Choroid plexus epithelial cell (primary cell): ENCODE data around the gene EML2.
"Not testable (repeated sequence)": the region's sequence is repeated elsewhere in the genome, so short reads cannot be mapped to it uniquely, and the experiment has no call there.

Experiments used
- DNase-seq: peaks from one replicate; pipeline ENCODE4 v3.0.0-alpha.2; 2010; ENCODE audit warnings: low read depth
- H3K4me3 ChIP-seq: 2 replicates; pipeline ENCODE4 v1.5.1; 2011; ENCODE audit warnings: low read depth, mild to moderate bottlenecking, control low read depth, low read length, moderate library complexity
- TF ChIP-seq, protein P1 (sequence below): conservative IDR thresholded peaks from 2 replicates; pipeline ENCODE4 v1.5.1; 2011; ENCODE audit warnings: low read depth, mild to moderate bottlenecking, control low read depth, inconsistent platforms, low read length, moderate library complexity

Gene EML2

DNA sequence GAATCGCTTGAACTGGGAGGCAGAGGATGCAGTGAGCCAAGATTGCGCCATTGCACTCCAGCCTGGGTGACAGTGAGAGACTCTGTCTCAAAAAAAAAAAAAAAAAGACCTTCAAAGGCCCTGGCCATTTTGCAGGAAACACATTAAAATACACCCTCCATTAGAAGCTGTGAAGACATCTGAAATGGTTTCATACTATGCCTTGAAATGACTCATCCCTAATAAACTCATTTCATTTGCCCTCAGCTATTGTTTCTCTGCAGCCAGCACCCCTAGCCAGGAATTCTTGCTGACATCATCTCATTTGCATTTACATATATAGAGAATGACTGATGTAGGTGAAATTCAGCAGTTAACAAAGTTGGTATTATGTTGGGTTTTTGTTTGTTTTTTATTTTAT lies 8.7 kb downstream of the EML2 start:
- DNase-seq, result peak; percentile 83
- no peak overlapping the region for H3K4me3 ChIP-seq
- TF ChIP-seq, protein P1, sequence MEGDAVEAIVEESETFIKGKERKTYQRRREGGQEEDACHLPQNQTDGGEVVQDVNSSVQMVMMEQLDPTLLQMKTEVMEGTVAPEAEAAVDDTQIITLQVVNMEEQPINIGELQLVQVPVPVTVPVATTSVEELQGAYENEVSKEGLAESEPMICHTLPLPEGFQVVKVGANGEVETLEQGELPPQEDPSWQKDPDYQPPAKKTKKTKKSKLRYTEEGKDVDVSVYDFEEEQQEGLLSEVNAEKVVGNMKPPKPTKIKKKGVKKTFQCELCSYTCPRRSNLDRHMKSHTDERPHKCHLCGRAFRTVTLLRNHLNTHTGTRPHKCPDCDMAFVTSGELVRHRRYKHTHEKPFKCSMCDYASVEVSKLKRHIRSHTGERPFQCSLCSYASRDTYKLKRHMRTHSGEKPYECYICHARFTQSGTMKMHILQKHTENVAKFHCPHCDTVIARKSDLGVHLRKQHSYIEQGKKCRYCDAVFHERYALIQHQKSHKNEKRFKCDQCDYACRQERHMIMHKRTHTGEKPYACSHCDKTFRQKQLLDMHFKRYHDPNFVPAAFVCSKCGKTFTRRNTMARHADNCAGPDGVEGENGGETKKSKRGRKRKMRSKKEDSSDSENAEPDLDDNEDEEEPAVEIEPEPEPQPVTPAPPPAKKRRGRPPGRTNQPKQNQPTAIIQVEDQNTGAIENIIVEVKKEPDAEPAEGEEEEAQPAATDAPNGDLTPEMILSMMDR, result no peak

DNA sequence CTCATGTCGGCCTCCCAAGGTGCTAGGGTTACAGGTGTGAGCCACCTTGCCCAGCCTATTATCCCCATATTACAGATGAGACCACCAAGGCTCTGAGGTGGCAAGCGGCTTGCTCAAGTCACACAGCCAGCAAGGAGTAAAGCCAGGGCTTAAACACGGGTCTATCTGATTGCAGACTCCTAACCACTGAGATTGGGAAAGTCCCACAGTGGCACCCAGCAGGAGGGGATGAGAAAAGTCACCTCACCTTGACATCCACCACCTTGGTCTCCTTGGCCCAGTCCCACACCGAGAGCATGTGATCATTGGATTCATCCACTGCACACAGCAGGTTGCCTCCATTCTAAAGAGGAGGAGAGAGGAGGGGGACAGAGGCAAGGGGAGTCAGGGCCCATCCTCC lies 9.5 kb downstream of the EML2 start:
- TF ChIP-seq, protein P1, result no peak
- no peak overlapping the region for H3K4me3 ChIP-seq
- no peak for DNase-seq

DNA sequence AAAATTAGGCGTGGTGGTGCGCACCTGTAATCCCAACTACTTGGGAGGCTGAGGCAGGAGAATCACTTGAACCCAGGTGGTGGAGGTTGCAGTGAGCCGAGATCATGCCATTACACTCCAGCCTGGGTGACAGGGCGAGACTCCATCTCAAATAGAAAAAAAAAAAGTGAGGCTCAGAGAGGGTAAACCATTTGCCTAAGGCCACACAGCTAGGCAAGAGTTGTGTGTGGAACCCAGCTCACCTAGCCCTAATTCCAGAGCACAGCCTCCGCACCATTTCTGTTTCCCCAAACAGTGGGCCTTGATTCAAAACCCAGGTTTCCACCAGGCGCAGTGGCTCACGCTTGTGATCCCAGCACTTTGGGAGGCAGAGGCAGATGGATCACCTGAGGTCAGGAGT lies 11.0 kb downstream of the EML2 start:
- not testable (repeated sequence) for DNase-seq

DNA sequence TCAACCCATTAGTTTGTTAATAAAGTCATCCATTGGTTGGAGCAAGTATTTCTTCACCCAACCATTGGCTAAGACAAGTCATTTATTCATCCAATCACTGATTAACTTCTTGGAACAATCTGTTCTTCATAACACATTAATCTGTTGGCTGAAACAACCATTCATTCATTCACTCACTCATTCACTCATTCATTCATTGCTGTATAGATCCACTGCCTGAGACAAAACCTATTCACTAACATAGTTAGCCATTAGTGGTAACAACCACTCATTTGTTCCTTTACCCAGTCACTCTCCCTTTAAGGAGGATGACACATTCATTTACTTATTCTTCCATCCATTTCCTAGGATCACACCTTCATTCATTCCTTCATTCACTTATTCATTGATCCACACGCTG lies 15.2 kb downstream of the EML2 start:
- no peak overlapping the region for H3K4me3 ChIP-seq
- no peak for DNase-seq
- TF ChIP-seq, protein P1, result no peak

More for the DNA sequence above, 11.0 kb downstream of the EML2 start:
- H3K4me3 ChIP-seq, result not testable (repeated sequence)

DNA sequence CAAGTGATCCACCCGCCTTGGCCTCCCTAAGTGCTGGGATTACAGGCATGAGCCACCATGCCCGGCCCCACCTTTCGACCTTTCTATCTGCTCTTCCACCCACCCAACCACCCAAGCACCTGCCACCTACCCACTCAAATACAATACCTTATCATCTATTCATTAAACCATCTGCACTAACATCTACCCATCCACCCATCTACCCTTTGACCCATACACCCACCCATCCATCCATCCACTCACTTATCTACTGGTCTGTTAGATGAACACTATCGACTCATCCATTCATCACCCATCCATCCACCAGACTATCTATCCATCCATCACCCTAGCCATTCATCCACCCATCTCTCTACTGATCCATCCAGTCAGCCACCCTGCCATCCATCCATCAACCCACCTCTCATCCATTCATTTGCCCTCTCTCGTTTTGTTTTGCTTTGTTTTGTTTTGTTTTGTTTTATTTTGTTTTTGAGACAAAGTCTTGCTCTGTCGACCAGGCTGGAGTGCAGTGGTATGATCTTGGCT lies 17.2 kb downstream of the EML2 start:
- no peak overlapping the region for H3K4me3 ChIP-seq
- no peak for DNase-seq
- TF ChIP-seq, protein P1, result no peak

DNA sequence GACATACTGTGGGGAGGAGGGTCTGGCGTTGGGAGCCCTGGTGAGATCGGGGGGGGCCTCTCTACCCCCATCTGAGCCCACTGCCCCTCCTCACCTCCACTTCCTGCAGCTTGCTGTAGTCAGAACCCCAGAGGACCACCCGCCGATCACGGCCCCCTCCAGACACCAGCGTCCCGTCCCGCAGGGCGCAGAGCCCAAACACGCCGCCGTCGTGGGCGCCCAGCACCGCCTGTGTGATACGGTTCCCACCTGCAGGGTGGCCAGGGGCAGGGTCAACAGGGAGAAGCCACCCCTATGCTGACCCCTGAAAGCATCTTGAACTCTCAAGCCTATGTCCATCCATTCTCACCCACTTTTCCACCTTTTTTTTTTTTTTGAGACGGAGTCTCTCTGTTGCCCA lies 17.8 kb downstream of the EML2 start:
- H3K4me3 ChIP-seq, result no peak overlapping the region
- TF ChIP-seq, protein P1, result no peak
- DNase-seq, result no peak

DNA sequence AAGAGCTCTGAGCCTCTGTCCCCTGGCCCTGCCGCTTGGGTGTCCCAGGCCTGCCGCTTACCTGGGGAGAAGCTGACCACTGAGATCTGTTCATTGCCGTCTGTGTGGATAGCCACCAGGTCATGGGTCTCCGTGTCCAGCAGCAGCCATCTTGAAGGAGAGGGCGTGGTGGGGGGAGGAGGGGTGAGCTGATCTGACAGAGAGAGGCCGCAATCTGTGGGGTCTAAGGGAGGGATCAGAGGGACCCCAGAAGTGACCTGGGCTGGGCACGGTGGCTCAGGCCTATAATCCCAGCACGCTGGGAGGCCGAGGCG lies 22.5 kb downstream of the EML2 start:
- TF ChIP-seq, protein P1, result no peak
- no peak overlapping the region for H3K4me3 ChIP-seq
- no peak for DNase-seq
